Measurements from ENCODE around the gene MTMR4. TPM values are rescaled to one million over a fixed set of nuclear protein-coding genes. Genes with fewer than 3 reads are reported as not detected.
A peak's percentile ranks its signal among the peaks of the same experiment; 100 is the strongest.

The MTMR4 gene
- total and polyA plus RNA-seq, 9 donors, result 14.5 to 60.1 (median 27.7) TPM

DNA sequence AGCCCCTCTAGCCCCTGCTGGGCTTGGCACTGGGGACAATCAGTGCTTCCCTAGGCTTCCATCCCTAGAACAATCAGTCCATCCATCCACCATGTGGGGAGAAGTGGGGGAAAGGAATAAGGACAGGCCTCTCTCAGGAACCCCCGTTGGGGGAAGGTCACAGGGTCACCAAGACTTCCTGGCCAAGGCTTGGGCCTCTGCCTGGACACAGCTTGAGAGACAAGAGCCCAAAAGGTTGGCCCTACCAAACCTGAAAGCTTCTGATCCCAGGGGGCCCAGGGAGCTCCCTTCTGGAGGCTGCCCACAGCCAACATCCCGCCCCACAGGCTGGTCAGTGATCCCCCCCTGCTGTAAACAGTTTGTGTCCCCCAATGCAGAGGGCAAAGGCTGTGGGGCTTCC is 16.2 kb upstream of the MTMR4 start:
- no peak for DNase-seq
- no peak overlapping the region for H3K4me3 ChIP-seq
- TF ChIP-seq POLR2A (IDR thresholded peaks at IDR 0.05) (no peak), EP300 (IDR thresholded peaks at IDR 0.05) (no peak)
- TF ChIP-seq, protein P1, sequence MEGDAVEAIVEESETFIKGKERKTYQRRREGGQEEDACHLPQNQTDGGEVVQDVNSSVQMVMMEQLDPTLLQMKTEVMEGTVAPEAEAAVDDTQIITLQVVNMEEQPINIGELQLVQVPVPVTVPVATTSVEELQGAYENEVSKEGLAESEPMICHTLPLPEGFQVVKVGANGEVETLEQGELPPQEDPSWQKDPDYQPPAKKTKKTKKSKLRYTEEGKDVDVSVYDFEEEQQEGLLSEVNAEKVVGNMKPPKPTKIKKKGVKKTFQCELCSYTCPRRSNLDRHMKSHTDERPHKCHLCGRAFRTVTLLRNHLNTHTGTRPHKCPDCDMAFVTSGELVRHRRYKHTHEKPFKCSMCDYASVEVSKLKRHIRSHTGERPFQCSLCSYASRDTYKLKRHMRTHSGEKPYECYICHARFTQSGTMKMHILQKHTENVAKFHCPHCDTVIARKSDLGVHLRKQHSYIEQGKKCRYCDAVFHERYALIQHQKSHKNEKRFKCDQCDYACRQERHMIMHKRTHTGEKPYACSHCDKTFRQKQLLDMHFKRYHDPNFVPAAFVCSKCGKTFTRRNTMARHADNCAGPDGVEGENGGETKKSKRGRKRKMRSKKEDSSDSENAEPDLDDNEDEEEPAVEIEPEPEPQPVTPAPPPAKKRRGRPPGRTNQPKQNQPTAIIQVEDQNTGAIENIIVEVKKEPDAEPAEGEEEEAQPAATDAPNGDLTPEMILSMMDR (IDR thresholded peaks at IDR 0.05), result no peak
- intact Hi-C loops (cut with DNase I), result no loop called here
- H3K27ac ChIP-seq, result no peak overlapping the region
- no peaks in the 10 kb centered on the region for H3K36me3 ChIP-seq
- no peaks in the 10 kb centered on the region for H3K9me3 ChIP-seq
- 55 to 77% (median 65%) methylated on average over 2 of the region's 2 CpGs for WGBS, 3 donors
- peaks cover 5% of the 10 kb centered on the region for H3K4me1 ChIP-seq (ENCODE audit: insufficient read depth)
- no peaks in the 10 kb centered on the region for H3K27me3 ChIP-seq

DNA sequence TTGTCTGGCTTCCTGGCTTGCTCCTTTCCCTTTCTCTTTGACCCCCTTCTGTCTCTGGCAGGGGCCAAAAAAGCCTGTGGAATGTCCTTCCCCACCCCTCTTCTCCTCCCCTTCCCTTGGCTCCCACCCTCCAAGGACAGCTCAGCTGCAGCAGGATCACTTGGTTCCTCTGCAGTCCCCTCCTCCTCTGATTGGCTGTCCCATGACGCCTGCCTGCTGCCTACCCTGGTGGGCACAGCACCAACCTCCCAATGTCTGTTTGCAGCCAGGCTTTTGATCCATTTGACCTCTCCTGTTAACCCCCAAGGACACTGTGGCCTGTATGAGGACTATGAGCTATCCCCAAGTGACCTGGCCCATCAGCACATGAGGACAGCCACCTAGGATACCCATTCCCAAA is 14.8 kb upstream of the MTMR4 start:
- WGBS, 3 donors, result 19 to 38% (median 33%) methylated on average over 1 of the region's 1 CpG
- H3K27ac ChIP-seq, result peak overlapping the region in 1 of 2 donors; percentile 32
- no peak overlapping the region for H3K4me3 ChIP-seq

DNA sequence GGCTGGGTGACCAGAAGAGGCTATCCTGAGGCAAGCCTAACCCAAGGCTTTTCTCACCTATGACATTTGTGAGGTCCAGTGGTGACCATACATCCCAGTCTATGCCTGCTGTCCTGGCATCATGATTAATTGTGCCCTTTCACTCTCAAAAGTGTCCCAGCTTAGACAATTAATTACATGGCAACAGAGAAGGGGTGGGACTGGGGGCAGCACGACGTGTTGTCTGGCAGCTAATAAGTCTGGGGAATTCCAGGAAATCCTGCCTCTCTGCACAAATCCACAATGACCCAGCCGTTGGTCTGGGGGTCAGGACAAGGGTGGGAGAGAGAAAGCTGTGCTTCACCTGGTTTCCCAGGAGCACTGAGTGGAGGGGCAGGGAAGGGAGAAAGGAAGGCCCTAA is 14.0 kb upstream of the MTMR4 start:
- H3K9me3 ChIP-seq, result no peaks in the 10 kb centered on the region
- H3K36me3 ChIP-seq, result no peaks in the 10 kb centered on the region
- H3K4me3 ChIP-seq, result no peak overlapping the region
- intact Hi-C loops (cut with DNase I), result loop anchor here in 1 of 4 donors (10.0 kb wide), 1 partner anchor 476 kb away; no protein-coding TSS in a partner anchor
- H3K4me1 ChIP-seq (ENCODE audit: insufficient read depth), result peaks cover 5% of the 10 kb centered on the region
- no peak overlapping the region for H3K27ac ChIP-seq
- 21 to 26% (median 23%) methylated on average over 3 of the region's 3 CpGs for WGBS, 3 donors
- no peaks in the 10 kb centered on the region for H3K27me3 ChIP-seq
- TF ChIP-seq, protein P1 (IDR thresholded peaks at IDR 0.05), result no peak
- TF ChIP-seq EP300 (IDR thresholded peaks at IDR 0.05) (no peak), POLR2A (IDR thresholded peaks at IDR 0.05) (no peak)
- no peak for DNase-seq

More for the DNA sequence above, 14.8 kb upstream of the MTMR4 start:
- DNase-seq, result no peak
- intact Hi-C loops (cut with DNase I), result loop anchor here in 1 of 4 donors (10.0 kb wide), 1 partner anchor 476 kb away; no protein-coding TSS in a partner anchor
- TF ChIP-seq POLR2A (IDR thresholded peaks at IDR 0.05) (no peak), EP300 (IDR thresholded peaks at IDR 0.05) (no peak)
- TF ChIP-seq, protein P1 (IDR thresholded peaks at IDR 0.05), result no peak
- Histone ChIP-seq H3K4me1 (ENCODE audit: insufficient read depth) (peaks cover 5% of the 10 kb centered on the region), H3K36me3 (no peaks in the 10 kb centered on the region), H3K9me3 (no peaks in the 10 kb centered on the region), H3K27me3 (no peaks in the 10 kb centered on the region)

DNA sequence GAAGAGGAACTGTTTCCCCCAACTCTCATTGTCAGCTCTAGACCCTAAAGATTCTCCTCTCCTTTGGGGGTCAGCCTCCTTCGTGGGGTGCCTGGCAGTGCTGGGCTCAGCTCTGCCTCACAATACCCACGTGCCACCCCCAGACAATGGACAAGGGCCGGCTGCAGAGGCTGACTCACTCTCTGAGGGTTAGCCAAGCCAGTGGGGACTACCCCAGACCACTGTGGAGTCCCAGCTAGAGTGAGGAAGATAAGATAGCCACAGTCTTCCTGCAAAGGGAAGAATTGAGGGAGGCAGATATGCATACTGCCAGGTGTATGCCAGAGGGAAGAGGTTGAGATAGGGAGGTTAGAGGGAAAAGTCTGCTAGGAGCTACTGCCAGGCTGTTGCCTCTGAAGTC is 13.5 kb upstream of the MTMR4 start:
- H3K27me3 ChIP-seq, result no peaks in the 10 kb centered on the region
- intact Hi-C loops (cut with DNase I), result loop anchor here in 1 of 4 donors (10.0 kb wide), 1 partner anchor 477 kb away; no protein-coding TSS in a partner anchor
- no peak overlapping the region for H3K27ac ChIP-seq
- peaks cover 5% of the 10 kb centered on the region for H3K4me1 ChIP-seq (ENCODE audit: insufficient read depth)
- no peak overlapping the region for H3K4me3 ChIP-seq
- DNase-seq, result no peak
- WGBS, 3 donors, result 50 to 63% (median 52%) methylated on average over 3 of the region's 3 CpGs
- no peaks in the 10 kb centered on the region for H3K36me3 ChIP-seq
- TF ChIP-seq EP300 (IDR thresholded peaks at IDR 0.05) (no peak), POLR2A (IDR thresholded peaks at IDR 0.05) (no peak)
- TF ChIP-seq, protein P1 (IDR thresholded peaks at IDR 0.05), result no peak
- H3K9me3 ChIP-seq, result no peaks in the 10 kb centered on the region
